ENCODE data around the gene AKAP12. TPM values are rescaled to one million over a fixed set of nuclear protein-coding genes. Genes with fewer than 3 reads are reported as not detected.

The AKAP12 gene
- 133 and 254 TPM in 2 replicates for total RNA-seq

GRCh38 chr6:151239603-151240035 is at the start of gene AKAP12:
AKAP12 (plus strand) TSS chr6:151239967; CDS start chr6:151240563, 596 bp downstream.

GRCh38 chr6:151391471-151392413 is 152.0 kb downstream of the AKAP12 start, which contains the start of gene ZBTB2:
ZBTB2 (minus strand) TSS chr6:151391559; CDS start chr6:151373637, 17,922 bp downstream.

Small RNA genes within 50 kb of the gene (small RNA-seq; reads per million reads assigned to genes)
- gene RF00019 = not detected
- 0.08 reads per million for gene RNU6-1247P
- not detected for gene RNU6-300P
- gene RNY4P20 = 0.36 reads per million, percentile 15 among the genes with 10 or more reads in this experiment

Other genes with a start within 250 kb of the AKAP12 start
- 7.7 and 11.1 TPM in 2 replicates for gene ZBTB2, start 151.6 kb downstream of the AKAP12 start, total RNA-seq
- 47.7 and 54.0 TPM in 2 replicates for gene RMND1, start 212.2 kb downstream of the AKAP12 start, total RNA-seq

Data from subcutaneous preadipocyte (primary cell).